Fibroblast of villous mesenchyme (primary cell): ENCODE results near the gene DDI2. TPM values are rescaled to one million over a fixed set of nuclear protein-coding genes. Genes with fewer than 3 reads are reported as not detected.

ENCODE experiments used
- DNase-seq: peaks from one replicate; pipeline ENCODE4 v3.0.0-alpha.2; 2010; ENCODE audit warnings: low read depth
- H3K4me3 ChIP-seq: 2 replicates; pipeline ENCODE4 v1.5.1; 2011; ENCODE audit warnings: low read depth, mild to moderate bottlenecking, low read length
- CTCF ChIP-seq: IDR thresholded peaks from 2 replicates; pipeline ENCODE4 v1.5.1; 2012; ENCODE audit warnings: low read depth, mild to moderate bottlenecking, low read length; ENCODE audit not compliant: insufficient read depth
- total RNA-seq: library from RNA; depleted of rRNA; stranded (reverse); fragments of >200 nt; gene quantifications from 2 replicates; pipeline ENCODE4 v1.2.3, GENCODE V29; 2012

The DDI2 gene
- total RNA-seq, 1 donor: 15.5 TPM

DNA sequence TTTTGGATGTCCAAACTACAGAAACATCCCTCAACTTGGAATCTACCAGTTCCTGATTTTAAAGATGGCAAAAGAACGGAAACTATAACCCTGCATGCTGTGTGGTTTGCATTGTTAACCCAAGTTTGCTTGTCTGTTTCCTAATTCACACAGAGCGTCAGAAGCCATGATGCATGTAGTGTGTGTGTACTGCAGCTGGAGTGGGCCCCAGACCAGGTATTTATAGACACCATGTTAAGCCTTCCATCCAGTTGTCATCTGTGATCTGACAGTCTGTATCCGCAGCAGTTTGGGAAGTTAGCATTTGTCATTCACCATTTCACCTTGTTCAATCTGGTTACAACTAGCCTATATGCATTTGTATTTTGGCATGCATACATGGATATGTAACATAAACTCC lies 39.2 kb downstream of the DDI2 start:
- no peak for DNase-seq
- H3K4me3 ChIP-seq: no peak overlapping the region
- TF ChIP-seq CTCF: no peak

- no peak for TF ChIP-seq CTCF
- no peak for DNase-seq
These were observed 39.8 kb downstream of the DDI2 start for GRCh38 chr1:15657021-15657420.

GRCh38 chr1:15660151-15660550 lies 42.9 kb downstream of the DDI2 start:
- no peak for DNase-seq
- H3K4me3 ChIP-seq: no peak overlapping the region
- TF ChIP-seq CTCF: no peak

More at GRCh38 chr1:15657021-15657420, 39.8 kb downstream of the DDI2 start:
- H3K4me3 ChIP-seq: no peak overlapping the region

GRCh38 chr1:15662477-15662876 lies 45.2 kb downstream of the DDI2 start:
- TF ChIP-seq CTCF: no peak
- no peak for DNase-seq

GRCh38 chr1:15663925-15664324 lies 46.7 kb downstream of the DDI2 start:
- no peak for DNase-seq
- TF ChIP-seq CTCF: no peak
- no peak overlapping the region for H3K4me3 ChIP-seq

More at GRCh38 chr1:15662477-15662876, 45.2 kb downstream of the DDI2 start:
- no peak overlapping the region for H3K4me3 ChIP-seq

DNA sequence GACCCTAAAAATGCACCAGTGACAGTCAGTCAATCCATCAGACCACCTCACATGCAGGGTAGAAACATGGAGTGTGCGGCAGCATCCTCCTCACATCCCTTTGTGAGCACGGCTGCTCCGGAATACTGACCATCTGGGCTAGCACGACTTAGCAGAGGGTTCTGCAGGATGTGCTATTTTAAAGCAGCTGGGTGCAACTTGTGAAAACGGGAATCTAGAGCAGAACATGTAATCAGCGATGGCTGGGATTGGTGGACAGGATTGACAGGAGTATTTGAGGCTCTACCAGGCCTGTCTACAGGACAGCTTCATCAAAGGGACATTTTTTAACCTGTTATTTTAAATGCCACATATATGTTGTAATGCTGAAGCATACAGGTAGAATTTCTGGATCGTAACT lies 50.1 kb downstream of the DDI2 start:
- DNase-seq: no peak
- TF ChIP-seq CTCF: no peak
- H3K4me3 ChIP-seq: no peak overlapping the region

- no peak for DNase-seq
- H3K4me3 ChIP-seq: no peak overlapping the region
- TF ChIP-seq CTCF: no peak
These were observed 51.0 kb downstream of the DDI2 start for GRCh38 chr1:15668089-15668754.
